ENCODE measurements around the gene OR10H2.
"Not testable (repeated sequence)": the region's sequence is repeated elsewhere in the genome, so short reads cannot be mapped to it uniquely, and the experiment has no call there.

The OR10H2 gene

GRCh38 chr19:15727724-15728123, at the start of gene OR10H2:
Gene OR10H2, plus strand, starts transcription at chr19:15728024. Its CDS starts 20 bp downstream, at chr19:15728044.
- H3K27ac ChIP-seq = no peak within 1 kb of the TSS
- TF ChIP-seq ZFX (IDR thresholded peaks at IDR 0.05) (no peak), CTCF (conservative IDR thresholded peaks at IDR 0.05) (no peak)

GRCh38 chr19:15679089-15679488, 48.7 kb upstream of the OR10H2 start:
- no peak overlapping the region for H3K27ac ChIP-seq

GRCh38 chr19:15679865-15680264, 48.0 kb upstream of the OR10H2 start:
- H3K27ac ChIP-seq = not testable (repeated sequence)

More at GRCh38 chr19:15679089-15679488, 48.7 kb upstream of the OR10H2 start:
- TF ChIP-seq ZFX (IDR thresholded peaks at IDR 0.05) = no peak
- no peak for TF ChIP-seq CTCF (conservative IDR thresholded peaks at IDR 0.05)

DNA sequence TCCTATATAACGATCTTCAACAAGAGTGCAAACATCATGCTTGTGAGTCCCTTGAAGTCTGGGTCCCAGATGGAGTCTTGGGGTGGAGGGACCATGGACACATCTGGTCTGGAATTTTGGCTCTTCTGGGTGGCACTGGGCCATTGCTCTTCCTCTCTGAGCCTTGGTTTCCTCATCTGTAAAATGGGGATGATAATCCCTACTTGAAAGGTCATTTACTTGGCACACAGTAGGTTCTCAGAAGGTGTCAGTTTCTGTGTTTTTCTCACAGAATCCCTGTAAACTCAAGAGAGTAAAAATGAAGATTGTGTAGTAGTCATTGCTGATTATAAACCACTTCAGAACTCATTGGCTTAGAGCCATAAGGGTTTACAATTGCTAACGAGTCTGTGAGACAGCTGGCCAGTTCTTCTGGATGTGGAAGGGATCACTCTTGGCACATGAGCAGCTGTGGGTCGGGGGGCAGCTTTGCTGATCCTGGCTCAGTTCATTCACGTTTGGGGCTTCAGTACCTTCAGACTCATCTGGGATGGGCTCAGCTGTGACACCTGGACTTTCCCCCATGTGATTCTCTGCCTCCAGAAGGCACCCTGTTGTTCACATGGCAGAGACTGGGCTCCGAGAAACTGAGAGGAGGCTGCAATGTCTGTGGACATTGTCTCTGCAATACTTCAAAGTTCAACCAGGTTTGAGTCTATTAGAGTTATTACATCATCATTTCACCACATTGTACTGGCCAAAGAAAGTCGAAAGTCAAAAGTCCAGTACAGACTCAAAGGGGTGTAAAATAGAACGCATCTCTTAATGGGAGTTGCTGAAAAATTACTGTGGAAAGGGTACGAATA, 47.1 kb upstream of the OR10H2 start:
- TF ChIP-seq ZFX (IDR thresholded peaks at IDR 0.05) = no peak
- TF ChIP-seq CTCF (conservative IDR thresholded peaks at IDR 0.05) = no peak
- no peak overlapping the region for H3K27ac ChIP-seq

DNA sequence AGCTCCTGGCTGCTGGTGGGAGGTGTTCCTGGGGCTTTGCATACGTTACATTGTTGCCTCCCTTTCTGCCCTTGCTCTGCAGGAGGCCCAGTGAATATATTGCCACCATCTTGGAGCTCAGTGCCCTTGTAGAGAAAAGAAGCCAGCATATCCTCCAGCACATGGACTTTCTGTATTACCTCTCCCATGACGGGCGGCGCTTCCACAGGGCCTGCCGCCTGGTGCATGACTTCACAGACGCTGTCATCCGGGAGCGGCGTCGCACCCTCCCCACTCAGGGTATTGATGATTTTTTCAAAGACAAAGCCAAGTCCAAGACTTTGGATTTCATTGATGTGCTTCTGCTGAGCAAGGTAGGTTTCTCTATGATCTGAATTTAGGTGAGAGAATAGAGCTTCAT, 44.4 kb upstream of the OR10H2 start:
- H3K27ac ChIP-seq = no peak overlapping the region

GRCh38 chr19:15684828-15685227, 43.0 kb upstream of the OR10H2 start:
- no peak for TF ChIP-seq ZFX (IDR thresholded peaks at IDR 0.05)
- TF ChIP-seq CTCF (conservative IDR thresholded peaks at IDR 0.05) = no peak

More for the DNA sequence above, 44.4 kb upstream of the OR10H2 start:
- no peak for TF ChIP-seq CTCF (conservative IDR thresholded peaks at IDR 0.05)
- no peak for TF ChIP-seq ZFX (IDR thresholded peaks at IDR 0.05)

DNA sequence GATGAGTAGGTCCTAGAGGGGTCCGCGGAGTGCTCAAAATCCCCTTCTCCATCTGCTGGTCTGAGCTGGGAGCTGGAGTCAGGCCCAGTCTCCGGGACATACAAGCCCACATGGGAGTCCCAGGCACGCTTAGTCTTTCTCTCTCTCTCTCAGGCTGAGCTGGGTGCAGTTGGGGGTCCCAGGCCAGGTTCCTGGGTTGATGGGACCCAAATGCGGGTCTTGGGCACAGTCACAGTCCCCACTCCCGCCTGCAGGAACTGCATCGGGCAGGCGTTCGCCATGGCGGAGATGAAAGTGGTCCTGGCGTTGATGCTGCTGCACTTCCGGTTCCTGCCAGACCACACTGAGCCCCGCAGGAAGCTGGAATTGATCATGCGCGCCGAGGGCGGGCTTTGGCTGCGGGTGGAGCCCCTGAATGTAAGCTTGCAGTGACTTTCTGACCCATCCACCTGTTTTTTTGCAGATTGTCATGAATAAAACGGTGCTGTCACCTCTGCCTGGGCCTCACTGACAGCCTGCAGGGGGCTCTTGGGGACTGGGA, 31.1 kb upstream of the OR10H2 start:
- no peak overlapping the region for H3K27ac ChIP-seq
- TF ChIP-seq ZFX (IDR thresholded peaks at IDR 0.05) (no peak), CTCF (conservative IDR thresholded peaks at IDR 0.05) (no peak)

More at GRCh38 chr19:15684828-15685227, 43.0 kb upstream of the OR10H2 start:
- H3K27ac ChIP-seq = no peak overlapping the region
